ENCODE results near the gene TFF2. TPM values are rescaled to one million over a fixed set of nuclear protein-coding genes. Genes with fewer than 3 reads are reported as not detected.

TFF2 gene
- total and polyA plus RNA-seq, 4 donors: 2.1 TPM; not detected in 3

DNA sequence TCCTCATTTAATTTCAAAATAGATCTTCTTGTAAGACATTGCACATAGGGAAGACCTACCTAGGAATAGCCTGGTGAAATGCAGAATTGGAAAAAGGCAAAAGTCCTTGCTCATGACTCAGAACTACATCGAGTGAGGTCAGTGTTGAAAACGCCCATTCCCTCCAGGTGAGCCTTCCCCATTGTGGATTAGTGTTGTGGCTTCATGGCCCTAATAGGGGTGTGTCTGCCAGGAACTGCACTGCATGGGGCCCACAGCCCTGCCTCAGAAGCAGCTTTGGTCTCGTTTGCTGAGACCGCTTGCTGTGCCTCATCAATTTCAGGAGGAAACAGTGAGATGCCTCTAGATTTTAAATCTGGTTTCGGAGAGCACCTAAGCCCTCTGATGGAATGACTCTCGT lies 52.6 kb downstream of the TFF2 start:
- H3K4me3 ChIP-seq (ENCODE audit: low read length in 2 of 2): no peak overlapping the region
- intact Hi-C loops (cut with DNase I): no loop called here

DNA sequence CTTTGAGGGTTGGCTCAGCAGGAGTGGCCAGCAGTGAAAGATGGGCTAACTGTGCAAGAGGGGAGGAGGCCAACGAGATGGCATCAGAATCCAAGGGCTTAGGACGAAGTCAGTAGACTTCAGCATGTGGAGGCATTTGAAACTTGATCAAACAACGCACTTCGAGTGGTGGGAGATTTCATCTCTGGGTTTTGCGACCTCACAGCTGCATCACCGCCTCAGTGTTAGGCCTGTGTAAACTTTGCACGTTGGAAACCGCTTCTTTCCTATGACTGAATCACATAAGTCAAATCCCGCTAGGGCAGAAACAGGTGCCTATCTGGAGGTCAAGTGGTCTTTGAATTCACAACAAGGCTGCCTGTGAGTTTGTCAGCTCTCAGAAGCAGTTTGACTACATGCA lies 53.4 kb downstream of the TFF2 start:
- whole genome bisulfite sequencing, 2 donors: 74 to 78% methylated on average over 9 of the region's 9 CpGs

More for the DNA sequence above, 52.6 kb downstream of the TFF2 start:
- H3K4me1 ChIP-seq (ENCODE audit: control insufficient read depth in 1 of 2, insufficient read depth in 2 of 2, low read length in 2 of 2): no peaks in the 10 kb centered on the region
- WGBS, 2 donors: 66 to 69% methylated on average over 6 of the region's 6 CpGs
- H3K27me3 ChIP-seq (ENCODE audit: control insufficient read depth in 1 of 2, insufficient read depth in 2 of 2, low read length in 1 of 2): no peaks in the 10 kb centered on the region
- H3K36me3 ChIP-seq (ENCODE audit: control insufficient read depth in 1 of 2, insufficient read depth in 2 of 2, low read length in 1 of 2): no peaks in the 10 kb centered on the region
- DNase-seq (no peak), ATAC-seq (ENCODE audit: low FRiP score) (no peak)
- no peaks in the 10 kb centered on the region for H3K9me3 ChIP-seq (ENCODE audit: control insufficient read depth, low read length)
- no peak overlapping the region for H3K27ac ChIP-seq (ENCODE audit: low read depth in 1 of 2, low read length in 2 of 2)

DNA sequence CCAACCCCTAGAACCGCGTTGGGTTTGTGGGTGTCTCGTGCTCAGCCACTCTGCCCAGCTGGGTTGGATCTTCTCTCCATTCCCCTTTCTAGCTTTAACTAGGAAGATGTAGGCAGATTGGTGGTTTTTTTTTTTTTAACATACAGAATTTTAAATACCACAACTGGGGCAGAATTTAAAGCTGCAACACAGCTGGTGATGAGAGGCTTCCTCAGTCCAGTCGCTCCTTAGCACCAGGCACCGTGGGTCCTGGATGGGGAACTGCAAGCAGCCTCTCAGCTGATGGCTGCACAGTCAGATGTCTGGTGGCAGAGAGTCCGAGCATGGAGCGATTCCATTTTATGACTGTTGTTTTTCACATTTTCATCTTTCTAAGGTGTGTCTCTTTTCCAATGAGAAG lies 54.3 kb downstream of the TFF2 start:
- H3K4me3 ChIP-seq (ENCODE audit: low read length in 2 of 2): no peak overlapping the region
- ATAC-seq (ENCODE audit: low FRiP score): no peak
- intact Hi-C loops (cut with DNase I): no loop called here
- no peaks in the 10 kb centered on the region for H3K27me3 ChIP-seq (ENCODE audit: control insufficient read depth in 1 of 2, insufficient read depth in 2 of 2, low read length in 1 of 2)
- H3K4me1 ChIP-seq (ENCODE audit: control insufficient read depth in 1 of 2, insufficient read depth in 2 of 2, low read length in 2 of 2): no peaks in the 10 kb centered on the region
- WGBS, 2 donors: 82 to 91% methylated on average over 7 of the region's 7 CpGs
- no peak overlapping the region for H3K27ac ChIP-seq (ENCODE audit: low read depth in 1 of 2, low read length in 2 of 2)
- H3K9me3 ChIP-seq (ENCODE audit: control insufficient read depth, low read length): no peaks in the 10 kb centered on the region
- no peak for DNase-seq
- no peaks in the 10 kb centered on the region for H3K36me3 ChIP-seq (ENCODE audit: control insufficient read depth in 1 of 2, insufficient read depth in 2 of 2, low read length in 1 of 2)

More for the DNA sequence above, 53.4 kb downstream of the TFF2 start:
- H3K27ac ChIP-seq (ENCODE audit: low read depth in 1 of 2, low read length in 2 of 2): no peak overlapping the region
- no peak overlapping the region for H3K4me3 ChIP-seq (ENCODE audit: low read length in 2 of 2)
- H3K27me3 ChIP-seq (ENCODE audit: control insufficient read depth in 1 of 2, insufficient read depth in 2 of 2, low read length in 1 of 2): no peaks in the 10 kb centered on the region
- ATAC-seq (ENCODE audit: low FRiP score): no peak
- intact Hi-C loops (cut with DNase I): no loop called here
- no peaks in the 10 kb centered on the region for H3K9me3 ChIP-seq (ENCODE audit: control insufficient read depth, low read length)
- no peak for DNase-seq
- no peaks in the 10 kb centered on the region for H3K36me3 ChIP-seq (ENCODE audit: control insufficient read depth in 1 of 2, insufficient read depth in 2 of 2, low read length in 1 of 2)
- H3K4me1 ChIP-seq (ENCODE audit: control insufficient read depth in 1 of 2, insufficient read depth in 2 of 2, low read length in 2 of 2): no peaks in the 10 kb centered on the region

Other genes starting within 250 kb of the TFF2 start
- 10 to 100 TPM; 18.7 to 24.2 TPM for gene ABCG1, start 131.9 kb downstream of the TFF2 start, total RNA-seq
- gene ABCG1, start 131.9 kb downstream of the TFF2 start, polyA plus RNA-seq: 1 to 10 TPM; 4.8 to 7.4 TPM
- gene TFF3, start 35.6 kb downstream of the TFF2 start, total RNA-seq: 1 to 10 TPM; 2.4 to 3.8 TPM
- 100 to 1,000 TPM in 1 of 2 donors, 10 to 100 TPM in 1; 27.5 to 170 TPM for gene TFF3, start 35.6 kb downstream of the TFF2 start, polyA plus RNA-seq
- gene TFF1, start 15.5 kb upstream of the TFF2 start, total RNA-seq: not detected
- 10 to 100 TPM in 1 of 2 donors, 1 to 10 TPM in 1; 7.6 to 32.4 TPM for gene TFF1, start 15.5 kb upstream of the TFF2 start, polyA plus RNA-seq
- under 1 TPM in 1 of 2 donors, not detected in 1; 0.15 TPM for gene TMPRSS3, start 45.1 kb upstream of the TFF2 start, total RNA-seq
- gene TMPRSS3, start 45.1 kb upstream of the TFF2 start, polyA plus RNA-seq: under 1 TPM in 1 of 2 donors, not detected in 1; 0.15 TPM
- gene UBASH3A, start 52.9 kb upstream of the TFF2 start, total RNA-seq: 1 to 10 TPM in 1 of 2 donors, under 1 TPM in 1; 0.75 to 1.4 TPM
- gene UBASH3A, start 52.9 kb upstream of the TFF2 start, polyA plus RNA-seq: under 1 TPM in 1 of 2 donors, not detected in 1; 0.10 TPM
- under 1 TPM in 1 of 2 donors, not detected in 1; 0.26 TPM for gene RSPH1, start 145.2 kb upstream of the TFF2 start, total RNA-seq
- 1 to 10 TPM in 1 of 2 donors, under 1 TPM in 1; 0.18 to 1.6 TPM for gene RSPH1, start 145.2 kb upstream of the TFF2 start, polyA plus RNA-seq
- 10 to 100 TPM in 1 of 2 donors, 1 to 10 TPM in 1; 6.5 to 11.7 TPM for gene SLC37A1, start 162.9 kb upstream of the TFF2 start, total RNA-seq
- 1 to 10 TPM; 5.0 to 6.3 TPM for gene SLC37A1, start 162.9 kb upstream of the TFF2 start, polyA plus RNA-seq